GM23338 (cell line): ENCODE measurements around the gene BRINP2. TPM values are rescaled to one million over a fixed set of nuclear protein-coding genes. Genes with fewer than 3 reads are reported as not detected.

ENCODE experiments used
- ATAC-seq: fragments of 200-7000 bp; cut with Tn5 transposase; 3 replicates; pipeline ENCODE4 v1.9.1; 2020
- DNase-seq: peaks from one replicate; pipeline ENCODE4 v3.0.0-alpha.2; 2015; ENCODE audit warnings: low spot score
- H2AFZ ChIP-seq: fragments of 200-600 bp; sonication (generic); 2 replicates; pipeline ENCODE4 v1.8.0; 2016; ENCODE audit warnings: antibody characterized with exemption, mild to moderate bottlenecking, moderate library complexity
- H3F3A ChIP-seq: fragments of 200-600 bp; sonication (generic); replicated peaks from 2 replicates; pipeline ENCODE4 v1.8.0; 2017; ENCODE audit warnings: antibody characterized with exemption, mixed run types, low read depth
- H3K27ac ChIP-seq: fragments of 200-600 bp; sonication (generic); 2 replicates; pipeline ENCODE4 v1.6.1; 2016; ENCODE audit warnings: low read depth
- H3K27me3 ChIP-seq: fragments of 200-600 bp; sonication (generic); 2 replicates; pipeline ENCODE4 v1.8.0; 2016; ENCODE audit warnings: mild to moderate bottlenecking, mixed run types, moderate library complexity; ENCODE audit not compliant: insufficient read depth
- H3K36me3 ChIP-seq: fragments of 200-600 bp; sonication (generic); 2 replicates; pipeline ENCODE4 v1.8.0; 2016; ENCODE audit warnings: mild to moderate bottlenecking; ENCODE audit not compliant: insufficient read depth
- H3K4me1 ChIP-seq: fragments of 200-600 bp; sonication (generic); 2 replicates; pipeline ENCODE4 v1.8.0; 2016; ENCODE audit warnings: mild to moderate bottlenecking, moderate library complexity; ENCODE audit not compliant: insufficient read depth
- H3K4me2 ChIP-seq: fragments of 200-600 bp; sonication (generic); 2 replicates; pipeline ENCODE4 v1.7.1; 2017; ENCODE audit warnings: mixed run types
- H3K4me3 ChIP-seq: fragments of 200-600 bp; sonication (generic); 2 replicates; pipeline ENCODE4 v1.6.1; 2016; ENCODE audit warnings: mixed run types
- H3K79me2 ChIP-seq: fragments of 200-600 bp; sonication (generic); replicated peaks from 2 replicates; pipeline ENCODE4 v1.8.0; 2017; ENCODE audit warnings: mild to moderate bottlenecking; ENCODE audit not compliant: insufficient read depth
- H3K9me2 ChIP-seq: fragments of 200-600 bp; sonication (generic); 2 replicates; pipeline ENCODE4 v1.8.0; 2017; ENCODE audit not compliant: insufficient read depth
- H4K20me1 ChIP-seq: fragments of 200-600 bp; sonication (generic); replicated peaks from 2 replicates; pipeline ENCODE4 v1.8.0; 2017; ENCODE audit warnings: mild to moderate bottlenecking; ENCODE audit not compliant: insufficient read depth
- H3K27ac Mint-ChIP-seq: 2 replicates; pipeline ENCODE4 v1.8.0; 2020; ENCODE audit warnings: inconsistent platforms, mild to moderate bottlenecking, moderate library complexity, mixed read lengths
- H3K27me3 Mint-ChIP-seq: 3 replicates; pipeline ENCODE4 v1.8.0; 2022; ENCODE audit warnings: low read depth, mild to moderate bottlenecking, moderate library complexity, mixed read lengths, inconsistent platforms; ENCODE audit not compliant: insufficient read depth, poor library complexity
- H3K36me3 Mint-ChIP-seq: 3 replicates; pipeline ENCODE4 v1.8.0; 2021; ENCODE audit warnings: low read depth, mild to moderate bottlenecking, inconsistent platforms, moderate library complexity, mixed read lengths
- H3K4me1 Mint-ChIP-seq: 3 replicates; pipeline ENCODE4 v1.8.0; 2020; ENCODE audit warnings: mild to moderate bottlenecking, inconsistent platforms, mixed read lengths
- H3K4me3 Mint-ChIP-seq: 3 replicates; pipeline ENCODE4 v1.8.0; 2021; ENCODE audit warnings: moderate library complexity, mild to moderate bottlenecking, inconsistent platforms, mixed read lengths
- H3K9me3 Mint-ChIP-seq: 3 replicates; pipeline ENCODE4 v1.8.0; 2020; ENCODE audit warnings: moderate library complexity, mild to moderate bottlenecking, inconsistent platforms, mixed read lengths
- CREB1 ChIP-seq: fragments of 250-450 bp; sonication (Bioruptor Pico); IDR thresholded peaks from 2 replicates; pipeline ENCODE4 v1.5.0; 2020; ENCODE audit warnings: low read depth, mild to moderate bottlenecking, moderate library complexity
- CTCF ChIP-seq, 2 experiments: fragments of 200-600 bp in 1 of 2; sonication (generic) in 1 of 2; conservative IDR thresholded peaks; 2 replicates each; pipeline versions ENCODE4 v1.5.1 to v1.6.1; 2016 to 2017; ENCODE audit warnings: antibody characterized with exemption in 2 of 2, low read depth in 2 of 2, mild to moderate bottlenecking in 2 of 2, moderate library complexity in 1 of 2
- ETS1 ChIP-seq: IDR thresholded peaks from 2 replicates; pipeline ENCODE4 v1.6.1; 2016; ENCODE audit warnings: antibody characterized with exemption
- EZH2 ChIP-seq: fragments of 200-600 bp; sonication (generic); IDR thresholded peaks from one replicate; pipeline ENCODE4 v1.8.0; 2017; ENCODE audit warnings: antibody characterized with exemption, mild to moderate bottlenecking, low read depth; ENCODE audit not compliant: unreplicated experiment
- EZH2phosphoT487 ChIP-seq: fragments of 200-600 bp; sonication (generic); IDR thresholded peaks from one replicate; pipeline ENCODE4 v1.8.1; 2018; ENCODE audit warnings: antibody characterized with exemption; ENCODE audit not compliant: unreplicated experiment
- JUNB ChIP-seq: IDR thresholded peaks from one replicate; pipeline ENCODE4 v1.6.1; 2016; ENCODE audit warnings: antibody characterized with exemption; ENCODE audit not compliant: unreplicated experiment
- NANOG ChIP-seq: IDR thresholded peaks from 2 replicates; pipeline ENCODE4 v1.6.1; 2016; ENCODE audit warnings: antibody characterized with exemption, borderline replicate concordance
- POLR2AphosphoS5 ChIP-seq: IDR thresholded peaks from 2 replicates; pipeline ENCODE4 v1.6.1; 2016; ENCODE audit warnings: antibody characterized with exemption, low read depth
- REST ChIP-seq: IDR thresholded peaks from one replicate; pipeline ENCODE4 v1.6.1; 2018; ENCODE audit warnings: antibody characterized with exemption; ENCODE audit not compliant: unreplicated experiment
- STAT1 ChIP-seq: IDR thresholded peaks from one replicate; pipeline ENCODE4 v1.6.1; 2016; ENCODE audit warnings: antibody characterized with exemption; ENCODE audit not compliant: unreplicated experiment
- ZNF462 ChIP-seq: fragments of 250-450 bp; sonication (Bioruptor Pico); IDR thresholded peaks from 2 replicates; pipeline ENCODE4 v1.5.0; 2020; ENCODE audit warnings: mild to moderate bottlenecking, moderate library complexity
- polyA plus RNA-seq: library from polyadenylated mRNA; unstranded; fragments of >200 nt; fragmentation: Nextera tagmentation; extraction: Ambion mirVana; gene quantifications from 2 replicates; pipeline ENCODE4 v1.2.1, GENCODE V29; 2016
- total RNA-seq: library from RNA; depleted of rRNA; stranded (reverse); fragments of >200 nt; shearing (Covaris generic); gene quantifications from 2 replicates; pipeline ENCODE4 v1.2.3, GENCODE V29; 2014

Gene BRINP2
- total and polyA plus RNA-seq, 2 experiments from 2014 or later, result 0.10 to 0.52 TPM

GRCh38 chr1:177257576-177257975 is 86.8 kb downstream of the BRINP2 start (continued):
- no peak for TF ChIP-seq ZNF462
- no peak for TF ChIP-seq EZH2phosphoT487
- TF ChIP-seq EZH2, result no peak
- TF ChIP-seq ETS1, result no peak
- TF ChIP-seq POLR2AphosphoS5, result no peak
- no peak for TF ChIP-seq NANOG
- no peak for TF ChIP-seq CTCF (conservative IDR thresholded peaks at IDR 0.05; ENCODE audit: low read depth in 2 of 2)

- no peaks in the 10 kb centered on the region for H3K27me3 ChIP-seq
- H3K4me1 Mint-ChIP-seq, result no peaks in the 10 kb centered on the region
- H3K36me3 ChIP-seq, result no peaks in the 10 kb centered on the region
- no peaks in the 10 kb centered on the region for H4K20me1 ChIP-seq
- DNase-seq (no peak), ATAC-seq (no peak)
- H3K27ac Mint-ChIP-seq, result no peak overlapping the region
- H3K4me2 ChIP-seq, result no peak overlapping the region
- H3K9me2 ChIP-seq, result no peaks in the 10 kb centered on the region
- H3K4me3 ChIP-seq, result no peak overlapping the region
- H3K79me2 ChIP-seq, result no peaks in the 10 kb centered on the region
- no peaks in the 10 kb centered on the region for H3K27me3 Mint-ChIP-seq
- no peaks in the 10 kb centered on the region for H3K4me1 ChIP-seq
- H3F3A ChIP-seq, result no peaks in the 10 kb centered on the region
- H3K4me3 Mint-ChIP-seq, result no peak overlapping the region
- H2AFZ ChIP-seq, result no peak overlapping the region
- no peaks in the 10 kb centered on the region for H3K36me3 Mint-ChIP-seq
- H3K9me3 Mint-ChIP-seq, result no peaks in the 10 kb centered on the region
- H3K27ac ChIP-seq, result no peak overlapping the region
- TF ChIP-seq ETS1 (no peak), EZH2 (no peak), CREB1 (CRISPR knock-in tag) (no peak), POLR2AphosphoS5 (no peak), JUNB (no peak), EZH2phosphoT487 (no peak), STAT1 (no peak), REST (no peak)
These were observed 100.1 kb downstream of the BRINP2 start for GRCh38 chr1:177270863-177271262.
